VCaP (cell line): ENCODE data around the gene GUK1.

ENCODE experiments used
- H3K27ac ChIP-seq: fragments of 450-650 bp; 2 replicates; pipeline ENCODE4 v1.5.1; 2017
- TF ChIP-seq, protein P1 (sequence below): fragments of 450-650 bp; conservative IDR thresholded peaks from 2 replicates; pipeline ENCODE4 v1.5.1; 2017; ENCODE audit warnings: mild to moderate bottlenecking, moderate library complexity

The GUK1 gene, protein sequence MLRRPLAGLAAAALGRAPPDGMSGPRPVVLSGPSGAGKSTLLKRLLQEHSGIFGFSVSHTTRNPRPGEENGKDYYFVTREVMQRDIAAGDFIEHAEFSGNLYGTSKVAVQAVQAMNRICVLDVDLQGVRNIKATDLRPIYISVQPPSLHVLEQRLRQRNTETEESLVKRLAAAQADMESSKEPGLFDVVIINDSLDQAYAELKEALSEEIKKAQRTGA

GRCh38 chr1:228139931-228140723 is at the start of gene GUK1:
TSS of gene GUK1 (plus strand) at chr1:228140279. CDS start at chr1:228140303, 24 bp downstream.
- peak within 1 kb of the TSS; percentile 60 for H3K27ac ChIP-seq
- TF ChIP-seq, protein P1, sequence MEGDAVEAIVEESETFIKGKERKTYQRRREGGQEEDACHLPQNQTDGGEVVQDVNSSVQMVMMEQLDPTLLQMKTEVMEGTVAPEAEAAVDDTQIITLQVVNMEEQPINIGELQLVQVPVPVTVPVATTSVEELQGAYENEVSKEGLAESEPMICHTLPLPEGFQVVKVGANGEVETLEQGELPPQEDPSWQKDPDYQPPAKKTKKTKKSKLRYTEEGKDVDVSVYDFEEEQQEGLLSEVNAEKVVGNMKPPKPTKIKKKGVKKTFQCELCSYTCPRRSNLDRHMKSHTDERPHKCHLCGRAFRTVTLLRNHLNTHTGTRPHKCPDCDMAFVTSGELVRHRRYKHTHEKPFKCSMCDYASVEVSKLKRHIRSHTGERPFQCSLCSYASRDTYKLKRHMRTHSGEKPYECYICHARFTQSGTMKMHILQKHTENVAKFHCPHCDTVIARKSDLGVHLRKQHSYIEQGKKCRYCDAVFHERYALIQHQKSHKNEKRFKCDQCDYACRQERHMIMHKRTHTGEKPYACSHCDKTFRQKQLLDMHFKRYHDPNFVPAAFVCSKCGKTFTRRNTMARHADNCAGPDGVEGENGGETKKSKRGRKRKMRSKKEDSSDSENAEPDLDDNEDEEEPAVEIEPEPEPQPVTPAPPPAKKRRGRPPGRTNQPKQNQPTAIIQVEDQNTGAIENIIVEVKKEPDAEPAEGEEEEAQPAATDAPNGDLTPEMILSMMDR: no peak

DNA sequence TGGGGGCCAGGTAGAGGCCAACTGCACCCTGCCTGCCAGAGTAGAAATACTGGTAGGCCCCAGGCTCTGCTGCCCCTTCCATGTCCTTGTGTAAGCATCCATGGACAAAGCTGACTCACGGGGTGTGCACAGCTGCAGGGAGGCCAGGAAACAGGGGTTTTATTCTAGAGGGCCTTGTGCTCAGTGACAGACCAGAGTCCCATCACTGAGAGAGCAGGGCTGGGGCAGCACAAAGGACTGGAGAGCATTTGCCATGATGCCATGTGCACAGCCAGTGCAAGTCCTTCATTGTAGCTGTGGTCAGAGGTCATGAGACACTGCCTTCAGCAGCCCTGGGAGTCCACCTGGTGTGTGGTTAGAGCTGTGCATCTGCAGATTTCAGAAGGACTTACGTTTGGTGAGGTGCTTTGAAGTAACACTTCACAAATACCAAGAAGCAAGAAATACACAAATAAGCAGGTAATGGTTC is 49.4 kb upstream of the GUK1 start:
- H3K27ac ChIP-seq: no peak overlapping the region
- TF ChIP-seq, protein P1: no peak

GRCh38 chr1:228091084-228091483 is 49.0 kb upstream of the GUK1 start:
- no peak overlapping the region for H3K27ac ChIP-seq
- TF ChIP-seq, protein P1: no peak

- TF ChIP-seq, protein P1: no peak
- H3K27ac ChIP-seq: no peak overlapping the region
Observed at GRCh38 chr1:228092342-228093049, 47.6 kb upstream of the GUK1 start.

DNA sequence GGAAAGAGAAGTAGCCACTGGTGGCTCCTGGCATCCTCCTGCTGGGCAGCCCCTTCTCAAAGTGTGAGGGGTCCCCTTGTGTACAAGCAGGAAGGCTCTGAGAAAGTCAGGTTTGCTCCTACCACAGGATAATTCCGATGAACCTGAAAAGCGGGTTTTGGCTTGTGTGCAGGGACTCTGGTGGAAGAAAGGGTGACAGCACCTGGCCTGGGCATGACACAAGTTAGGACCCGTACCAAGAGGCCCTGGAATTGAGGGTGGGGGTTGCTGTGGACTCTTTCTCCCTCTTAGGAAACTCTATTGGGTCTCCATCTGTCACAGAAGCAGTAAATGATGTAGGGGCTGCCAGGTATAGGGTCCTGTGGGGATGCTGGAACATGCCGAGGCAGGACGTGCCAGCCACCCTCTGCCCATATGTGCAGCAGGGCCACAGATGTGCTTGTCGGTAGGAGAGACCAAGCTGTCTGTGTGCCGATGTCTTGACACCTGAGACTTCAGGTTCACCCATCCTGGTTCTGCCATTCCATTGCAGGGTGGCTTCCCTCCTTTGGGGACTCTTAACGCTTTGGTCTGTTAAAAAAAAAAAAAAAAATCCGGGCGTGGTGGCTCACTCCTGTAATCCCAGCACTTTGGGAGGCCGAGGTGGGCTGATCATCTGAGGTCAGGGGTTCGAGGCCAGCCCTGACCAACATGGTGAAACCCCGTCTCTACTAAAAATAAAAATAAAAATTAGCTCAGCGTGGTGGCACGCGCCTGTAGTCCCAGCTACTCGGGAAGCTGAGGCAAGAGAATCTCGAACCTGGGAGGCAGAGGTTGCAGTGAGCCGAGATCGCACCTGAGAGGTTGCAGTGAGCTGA is 46.8 kb upstream of the GUK1 start:
- no peak overlapping the region for H3K27ac ChIP-seq
- TF ChIP-seq, protein P1: no peak

DNA sequence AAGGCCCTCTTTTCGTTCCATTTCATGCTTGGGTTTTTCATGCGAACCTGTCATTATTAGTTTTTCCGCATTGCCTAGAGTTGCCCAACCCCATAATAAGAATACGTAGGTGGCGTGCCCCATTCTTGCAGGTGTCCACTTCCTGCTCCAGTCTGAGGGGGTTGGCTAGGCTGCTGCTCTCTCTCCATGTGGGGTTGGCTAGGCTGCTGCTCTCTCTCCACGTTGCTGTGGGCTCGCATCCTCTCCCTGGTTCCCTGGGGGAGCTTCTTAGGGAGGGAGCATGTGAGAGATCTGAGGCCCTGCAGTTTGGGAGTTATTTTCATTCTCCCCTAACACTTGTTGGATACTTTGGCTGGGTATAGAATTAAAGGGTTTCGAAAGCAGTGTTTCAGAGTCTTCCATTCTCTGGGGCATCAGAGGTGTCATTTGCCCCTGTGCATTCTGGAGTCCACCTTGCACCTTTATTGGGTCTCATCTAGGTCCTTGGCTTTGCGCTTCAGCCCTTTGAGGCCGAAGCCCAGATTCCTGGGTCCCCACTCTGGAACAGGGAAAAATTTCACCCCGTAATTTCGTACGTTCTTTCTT is 45.6 kb upstream of the GUK1 start:
- H3K27ac ChIP-seq: no peak overlapping the region
- TF ChIP-seq, protein P1: no peak
